Esophagus squamous epithelium (tissue), 4 donors: Measurements from ENCODE around the gene ELOVL2.

ENCODE experiments used
- CTCF ChIP-seq, 6 experiments: fragments of 450-650 bp in 4 of 6; fragments of 200-600 bp in 2 of 6; sonication (generic) in 2 of 6; IDR thresholded peaks; one replicate each; pipeline ENCODE4 v1.5.1; 2016 to 2019; ENCODE audit warnings: antibody characterized with exemption in 6 of 6, mild to moderate bottlenecking in 4 of 6, moderate library complexity in 4 of 6
- POLR2A ChIP-seq, 4 donors: fragments of 450-650 bp; IDR thresholded peaks; one replicate each; pipeline ENCODE4 v1.6.1; 2017; ENCODE audit warnings: antibody characterized with exemption in 4 of 4, mild to moderate bottlenecking in 4 of 4, moderate library complexity in 3 of 4

DNA sequence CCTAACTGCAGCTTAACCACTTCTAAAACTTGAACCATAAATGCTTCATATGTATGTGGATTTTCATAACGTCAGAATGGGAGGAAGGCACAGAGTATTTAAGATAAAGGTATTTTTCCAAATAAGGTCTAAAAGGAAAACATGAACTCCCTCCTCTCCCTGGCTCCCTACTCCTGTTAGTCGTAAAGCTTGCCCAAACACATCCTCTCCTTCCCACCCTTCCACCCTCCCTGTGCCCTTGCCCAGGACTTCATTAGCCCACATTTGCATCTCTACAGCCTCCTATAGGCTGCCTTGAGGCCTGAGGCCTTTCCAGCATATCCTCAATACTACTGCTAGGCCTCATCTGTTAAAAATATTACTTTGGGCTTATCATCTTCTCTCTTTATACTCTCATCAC is 32.4 kb upstream of the ELOVL2 start:
- TF ChIP-seq CTCF (IDR thresholded peaks at IDR 0.05) (no peak), POLR2A (IDR thresholded peaks at IDR 0.05) (no peak)
